ENCODE results near the gene COL23A1. TPM values are rescaled to one million over a fixed set of nuclear protein-coding genes. Genes with fewer than 3 reads are reported as not detected.

Gene COL23A1
- total RNA-seq, 1 donor from 2014 or later, result 4.3 TPM

- no peak for DNase-seq (ENCODE audit: low spot score in 2 of 2)
- Histone ChIP-seq H3K9me3 (peaks cover 0 to 5% of the 10 kb centered on the region in 2 donors), H3K4me3 (no peak overlapping the region), H3K36me3 (no peaks in the 10 kb centered on the region), H3K27ac (no peak overlapping the region), H3K27me3 (no peaks in the 10 kb centered on the region), H3K4me1 (no peaks in the 10 kb centered on the region)
- intact Hi-C loops (cut with DNase I), result no loop called here
- TF ChIP-seq CTCF (IDR thresholded peaks at IDR 0.05), result no peak
These were observed 302.4 kb downstream of the COL23A1 start for GRCh38 chr5:178287791-178288105.

- H3K36me3 ChIP-seq, result no peaks in the 10 kb centered on the region
- H3K27ac ChIP-seq, result no peak overlapping the region
- peaks cover 0 to 5% of the 10 kb centered on the region in 2 donors for H3K9me3 ChIP-seq
- intact Hi-C loops (cut with DNase I), result no loop called here
- no peak for DNase-seq (ENCODE audit: low spot score in 2 of 2)
- TF ChIP-seq CTCF (IDR thresholded peaks at IDR 0.05), result no peak
- no peaks in the 10 kb centered on the region for H3K27me3 ChIP-seq
- H3K4me3 ChIP-seq, result no peak overlapping the region
- no peaks in the 10 kb centered on the region for H3K4me1 ChIP-seq
These were observed 303.0 kb downstream of the COL23A1 start for GRCh38 chr5:178287091-178287790.

GRCh38 chr5:178286226-178287090 lies 303.7 kb downstream of the COL23A1 start:
- H3K9me3 ChIP-seq, result peaks cover 0 to 5% of the 10 kb centered on the region in 2 donors
- no peak for TF ChIP-seq CTCF (IDR thresholded peaks at IDR 0.05)
- H3K27ac ChIP-seq, result no peak overlapping the region
- no peaks in the 10 kb centered on the region for H3K4me1 ChIP-seq
- H3K36me3 ChIP-seq, result no peaks in the 10 kb centered on the region
- no peak for DNase-seq (ENCODE audit: low spot score in 2 of 2)
- intact Hi-C loops (cut with DNase I), result no loop called here
- H3K4me3 ChIP-seq, result no peak overlapping the region
- H3K27me3 ChIP-seq, result no peaks in the 10 kb centered on the region

- Histone ChIP-seq H3K4me3 (no peak overlapping the region), H3K36me3 (no peaks in the 10 kb centered on the region), H3K4me1 (no peaks in the 10 kb centered on the region), H3K27me3 (no peaks in the 10 kb centered on the region), H3K27ac (no peak overlapping the region), H3K9me3 (peaks cover 0 to 5% of the 10 kb centered on the region in 2 donors)
- no peak for DNase-seq (ENCODE audit: low spot score in 2 of 2)
- TF ChIP-seq CTCF (IDR thresholded peaks at IDR 0.05), result no peak
- intact Hi-C loops (cut with DNase I), result no loop called here
These were observed 304.6 kb downstream of the COL23A1 start for GRCh38 chr5:178285399-178286225.

GRCh38 chr5:178284996-178285395 lies 305.2 kb downstream of the COL23A1 start:
- no peak overlapping the region for H3K4me3 ChIP-seq
- no peak for TF ChIP-seq CTCF (IDR thresholded peaks at IDR 0.05)
- no peaks in the 10 kb centered on the region for H3K27me3 ChIP-seq

More at GRCh38 chr5:178284996-178285395, 305.2 kb downstream of the COL23A1 start:
- H3K36me3 ChIP-seq, result no peaks in the 10 kb centered on the region
- H3K4me1 ChIP-seq, result no peaks in the 10 kb centered on the region
- peaks cover 0 to 5% of the 10 kb centered on the region in 2 donors for H3K9me3 ChIP-seq
- no peak overlapping the region for H3K27ac ChIP-seq
- DNase-seq (ENCODE audit: low spot score in 2 of 2), result no peak
- intact Hi-C loops (cut with DNase I), result loop anchor here (5.0 kb wide), 1 partner anchor 267 kb away; no protein-coding TSS in a partner anchor

Data from ascending aorta (tissue), 2 donors.